K562 (cell line): Measurements from ENCODE around the gene ENTPD5. TPM values are rescaled to one million over a fixed set of nuclear protein-coding genes. Genes with fewer than 3 reads are reported as not detected.

Experiments used
- ATAC-seq: fragments of 200-7000 bp; cut with Tn5 transposase; 3 replicates; pipeline ENCODE4 v1.9.1; 2020; ENCODE audit warnings: moderate library complexity
- BruUV-seq: library from RNA; stranded (reverse); fragments of 400-500 nt; replicated peaks from 2 replicates; lab custom pipeline; 2021; lab: Mats Ljungman, UMichigan
- CTCF ChIA-PET: fragments of 300-600 bp; formaldehyde crosslinking; extraction: SDS; loops from one replicate; lab custom pipeline; 2021; ENCODE audit warnings: low intra/inter-chr PET ratio; lab: Yijun Ruan, JAX
- POLR2A ChIA-PET: fragments of 300-600, 350-650 bp; sonication (Branson Sonifier 250); formaldehyde crosslinking; extraction: SDS; loops from one replicate; lab custom pipeline; 2021; ENCODE audit warnings: antibody characterized with exemption, inconsistent platforms; lab: Yijun Ruan, JAX
- DNase-seq, 4 experiments: peaks; one replicate each; pipeline versions ENCODE4 v3.0.0 to v3.0.0-alpha.2; 2011 to 2018; ENCODE audit warnings: low spot score in 3 of 4, mixed read lengths in 3 of 4; ENCODE audit errors: extremely low read depth in 1 of 4
- FAIRE-seq: peaks from 2 replicates; lab custom pipeline; 2011; peaks lifted over from hg19 to GRCh38; lab: Jason Lieb, UNC
- H2AFZ ChIP-seq: 2 replicates; pipeline ENCODE4 v1.6.0; 2011; ENCODE audit warnings: low read depth, low read length, control low read depth, inconsistent platforms
- H3K27ac ChIP-seq: fragments of 200-600 bp; 3 replicates; pipeline ENCODE4 v1.8.0; 2011; ENCODE audit warnings: low read depth, mild to moderate bottlenecking, control low read depth, inconsistent platforms, low read length, moderate library complexity, mixed read lengths; ENCODE audit errors: extremely low read depth
- H3K27me3 ChIP-seq, 2 experiments: fragments of 300-600 bp in 1 of 2; 2 replicates in 1 of 2; 3 replicates in 1 of 2; pipeline versions ENCODE4 v1.6.0 to v1.8.0; 2011; ENCODE audit warnings: inconsistent platforms in 2 of 2, low read length in 2 of 2, mild to moderate bottlenecking in 1 of 2, mixed read lengths in 1 of 2, moderate library complexity in 1 of 2; ENCODE audit not compliant: control insufficient read depth in 2 of 2, insufficient read depth in 2 of 2
- H3K36me3 ChIP-seq: fragments of 300-600 bp; 3 replicates; pipeline ENCODE4 v1.8.0; 2011; ENCODE audit warnings: mild to moderate bottlenecking, low read length, inconsistent platforms; ENCODE audit not compliant: control insufficient read depth, insufficient read depth
- H3K4me1 ChIP-seq, 2 experiments: fragments of 200-600 bp in 1 of 2; replicated peaks in 1 of 2; 2 replicates in 1 of 2; 3 replicates in 1 of 2; pipeline versions ENCODE4 v1.5.1 to v1.8.0; 2011; ENCODE audit warnings: inconsistent platforms in 2 of 2, low read length in 2 of 2, mild to moderate bottlenecking in 1 of 2, mixed read lengths in 1 of 2, moderate library complexity in 1 of 2; ENCODE audit not compliant: control insufficient read depth in 2 of 2, insufficient read depth in 2 of 2
- H3K4me2 ChIP-seq: 2 replicates; pipeline ENCODE4 v1.6.1; 2011; ENCODE audit warnings: low read length, control low read depth, inconsistent platforms, mixed read lengths; ENCODE audit not compliant: insufficient read depth
- H3K4me3 ChIP-seq: fragments of 200-600 bp; sonication (generic), shearing (Covaris generic); 2 replicates; pipeline ENCODE4 v1.5.1; 2016; ENCODE audit warnings: control low read depth, inconsistent platforms
- H3K79me2 ChIP-seq: fragments of 200-600 bp; 3 replicates; pipeline ENCODE4 v1.8.0; 2011; ENCODE audit warnings: low read length, inconsistent platforms; ENCODE audit not compliant: control insufficient read depth, insufficient read depth
- H3K9ac ChIP-seq, 2 experiments: 2 replicates each; pipeline versions ENCODE4 v1.6.0 to v1.6.1; 2011; ENCODE audit warnings: low read depth in 2 of 2, low read length in 2 of 2, control low read depth in 1 of 2, inconsistent platforms in 1 of 2, mild to moderate bottlenecking in 1 of 2, mixed read lengths in 1 of 2; ENCODE audit not compliant: insufficient read depth in 1 of 2
- H3K9me1 ChIP-seq: one replicate; pipeline ENCODE4 v1.6.0; 2011; ENCODE audit warnings: inconsistent platforms, mild to moderate bottlenecking, low read length, moderate library complexity; ENCODE audit not compliant: control insufficient read depth, insufficient read depth
- H3K9me3 ChIP-seq: replicated peaks from 2 replicates; pipeline ENCODE4 v1.5.1; 2011; ENCODE audit warnings: low read depth, low read length, inconsistent platforms; ENCODE audit not compliant: control insufficient read depth, insufficient read depth
- H4K20me1 ChIP-seq: replicated peaks from 2 replicates; pipeline ENCODE4 v1.6.1; 2011; ENCODE audit warnings: low read length, inconsistent platforms, mixed read lengths; ENCODE audit not compliant: control insufficient read depth, insufficient read depth
- ATF2 ChIP-seq: sonication (generic); formaldehyde crosslinking; IDR thresholded peaks from 2 replicates; pipeline ENCODE4 v1.8.1; 2022; ENCODE audit warnings: missing genetic modification reagents
- CBX8 ChIP-seq: fragments of 200-600 bp; sonication (generic); IDR thresholded peaks from 2 replicates; pipeline ENCODE4 v1.6.1; 2012; ENCODE audit warnings: borderline replicate concordance, mixed run types, low read depth, mild to moderate bottlenecking, moderate library complexity, mixed read lengths, low read length, control low read depth, inconsistent platforms; ENCODE audit not compliant: poor library complexity, severe bottlenecking; ENCODE audit errors: extremely low read depth
- FOXP1 ChIP-seq: sonication (generic); formaldehyde crosslinking; IDR thresholded peaks from 2 replicates; pipeline ENCODE4 v1.8.0; 2022; ENCODE audit warnings: mild to moderate bottlenecking, missing genetic modification reagents
- RBM25 ChIP-seq: fragments of 200-400 bp; formaldehyde crosslinking; IDR thresholded peaks from 2 replicates; pipeline ENCODE4 v1.6.1; 2018; ENCODE audit warnings: low read length, low read depth, moderate library complexity; ENCODE audit not compliant: severe bottlenecking
- WGBS: fragments of 100-300 bp; shearing (Covaris generic); methylation state at CpG from one replicate; pipeline ENCODE4 v1.1.6; 2016; ENCODE audit warnings: low coverage, mixed read lengths; ENCODE audit not compliant: insufficient coverage; ENCODE audit errors: missing lambda C conversion rate; 5-methylcytosine and 5-hydroxymethylcytosine counted together
- in situ Hi-C: fragments of 300-500 bp; cut with MboI; formaldehyde crosslinking; loops from 4 replicates; pipeline ENCODE4 v1.15.0; 2018; ENCODE audit warnings: inconsistent platforms, mixed read lengths
- intact Hi-C: fragments of 100-400 bp; cut with micrococcal nuclease; formaldehyde crosslinking; loops from 2 replicates; pipeline ENCODE4 v1.14.2; 2022
- polyA plus RNA-seq, 8 experiments: library from polyadenylated mRNA; depleted of rRNA in 4 of 8; stranded (reverse) in 5 of 8; unstranded in 3 of 8; fragments of >200 nt; fragmentation: Nextera tagmentation in 2 of 8; fragmentation: Illumina TruSeq in 1 of 8; extraction: Ambion mirVana in 2 of 8; extraction: Trizol in 1 of 8; gene quantifications; 2 replicates each; pipeline versions ENCODE4 v1.2.1 to v1.2.3, GENCODE V29; 2011 to 2014; ENCODE audit warnings: inconsistent platforms in 1 of 8, missing spikeins in 1 of 8
- total RNA-seq, 7 experiments: library from RNA; depleted of rRNA in 6 of 7; stranded (reverse); fragments of >200 nt in 6 of 7; fragmentation: Illumina TruSeq in 2 of 7; extraction: Trizol in 2 of 7; gene quantifications; 2 replicates each; pipeline versions ENCODE4 v1.2.1 to v1.2.3, GENCODE V29; 2011 to 2021; ENCODE audit warnings: low replicate concordance in 1 of 7

ENTPD5 gene
- total and polyA plus RNA-seq, 9 of the 15 experiments (the other 6 are each of a cell fraction or from before 2014, with no cell fraction given), result 2.7 to 15.3 (median 10.3) TPM

GRCh38 chr14:74034572-74034971, 15.5 kb upstream of the ENTPD5 start:
- CTCF ChIA-PET, result no interaction called here
- WGBS, result 73% methylated on average over 3 of the region's 3 CpGs
- TF ChIP-seq ATF2 (no peak), FOXP1 (CRISPR knock-in tag) (no peak), CBX8 (no peak), RBM25 (peak; percentile 52)
- Histone ChIP-seq H2AFZ (no peak overlapping the region), H3K9me3 (no peaks in the 10 kb centered on the region), H3K4me3 (no peak overlapping the region), H3K9me1 (no peaks in the 10 kb centered on the region), H3K9ac (no peak overlapping the region), H3K27ac (no peak overlapping the region), H3K27me3 (no peaks in the 10 kb centered on the region), H3K36me3 (no peaks in the 10 kb centered on the region), H3K79me2 (no peaks in the 10 kb centered on the region), H3K4me1 (no peaks in the 10 kb centered on the region), H3K4me2 (no peak overlapping the region), H4K20me1 (no peaks in the 10 kb centered on the region)
- no peak for FAIRE-seq
- no TSS peak for BruUV-seq
- in situ Hi-C loops (no loop called here), intact Hi-C loops (no loop called here)
- ATAC-seq, result no peak
- DNase-seq, result no peak
- POLR2A ChIA-PET, result no interaction called here
